Activated CD4-positive, alpha-beta memory T cell treated with anti-CD3 and anti-CD28 coated beads, Interleukin-2, amount 10 ng/mL, durations not matched to agents 7 days and 5 days (primary cell): ENCODE measurements around the gene SLC6A11. TPM values are rescaled to one million over a fixed set of nuclear protein-coding genes. Genes with fewer than 3 reads are reported as not detected.

Experiments used
- CTCF ChIA-PET: fragments of 350-600 bp; sonication (Branson Sonifier 250); formaldehyde crosslinking; loops from one replicate; lab custom pipeline; 2021; ENCODE audit warnings: antibody characterized with exemption, inconsistent platforms; lab: Charles Lee
- POLR2A ChIA-PET: fragments of 350-600 bp; sonication (Branson Sonifier 250); formaldehyde crosslinking; loops from one replicate; lab custom pipeline; 2021; ENCODE audit warnings: antibody characterized with exemption; lab: Charles Lee
- DNase-seq: peaks from one replicate; pipeline ENCODE4 v3.0.0-alpha.2; 2020
- H3K27ac Mint-ChIP-seq: one replicate; pipeline ENCODE4 v1.8.0; 2021; ENCODE audit warnings: mild to moderate bottlenecking, mixed read lengths
- H3K27me3 Mint-ChIP-seq: one replicate; pipeline ENCODE4 v1.8.0; 2021; ENCODE audit warnings: mixed read lengths
- H3K36me3 Mint-ChIP-seq: one replicate; pipeline ENCODE4 v1.8.0; 2021; ENCODE audit warnings: low read depth, mixed read lengths
- H3K4me1 Mint-ChIP-seq: one replicate; pipeline ENCODE4 v1.8.0; 2021; ENCODE audit warnings: mixed read lengths
- H3K4me3 Mint-ChIP-seq: one replicate; pipeline ENCODE4 v1.8.0; 2021; ENCODE audit warnings: mild to moderate bottlenecking, mixed read lengths
- H3K9me3 Mint-ChIP-seq: one replicate; pipeline ENCODE4 v1.8.0; 2021; ENCODE audit warnings: mixed read lengths
- total RNA-seq, 2 experiments: library from RNA; stranded (reverse); gene quantifications; one replicate each; pipeline ENCODE4 v1.2.3, GENCODE V29; 2021

Gene SLC6A11
- total RNA-seq, 2 experiments from 2014 or later: not detected

DNA sequence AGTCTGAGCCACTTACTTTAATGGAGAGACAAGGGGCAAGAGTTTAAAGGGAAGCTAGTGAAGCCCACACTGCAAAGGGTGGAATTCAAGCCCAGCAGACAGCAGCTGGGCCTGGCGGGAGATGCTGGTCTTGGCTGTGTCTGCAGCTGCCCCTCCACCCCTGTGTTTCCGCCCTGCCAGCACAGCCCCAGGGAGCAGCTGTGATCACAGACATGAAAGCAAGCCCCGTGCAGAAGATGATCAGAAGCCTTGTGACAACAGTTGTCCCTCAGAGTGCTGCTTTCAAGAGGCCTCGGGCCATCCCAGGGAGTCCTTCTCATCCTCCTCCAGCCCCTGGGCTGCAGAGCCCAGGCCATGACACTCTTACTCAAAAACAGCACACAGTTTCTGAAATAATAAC lies 152.4 kb downstream of the SLC6A11 start:
- Mint-ChIP-seq H3K4me1 (no peaks in the 10 kb centered on the region), H3K36me3 (no peaks in the 10 kb centered on the region), H3K9me3 (no peaks in the 10 kb centered on the region), H3K4me3 (no peak overlapping the region), H3K27me3 (peaks cover 6% of the 10 kb centered on the region), H3K27ac (no peak overlapping the region)
- DNase-seq: no peak
- CTCF ChIA-PET: no interaction called here
- POLR2A ChIA-PET: no interaction called here

DNA sequence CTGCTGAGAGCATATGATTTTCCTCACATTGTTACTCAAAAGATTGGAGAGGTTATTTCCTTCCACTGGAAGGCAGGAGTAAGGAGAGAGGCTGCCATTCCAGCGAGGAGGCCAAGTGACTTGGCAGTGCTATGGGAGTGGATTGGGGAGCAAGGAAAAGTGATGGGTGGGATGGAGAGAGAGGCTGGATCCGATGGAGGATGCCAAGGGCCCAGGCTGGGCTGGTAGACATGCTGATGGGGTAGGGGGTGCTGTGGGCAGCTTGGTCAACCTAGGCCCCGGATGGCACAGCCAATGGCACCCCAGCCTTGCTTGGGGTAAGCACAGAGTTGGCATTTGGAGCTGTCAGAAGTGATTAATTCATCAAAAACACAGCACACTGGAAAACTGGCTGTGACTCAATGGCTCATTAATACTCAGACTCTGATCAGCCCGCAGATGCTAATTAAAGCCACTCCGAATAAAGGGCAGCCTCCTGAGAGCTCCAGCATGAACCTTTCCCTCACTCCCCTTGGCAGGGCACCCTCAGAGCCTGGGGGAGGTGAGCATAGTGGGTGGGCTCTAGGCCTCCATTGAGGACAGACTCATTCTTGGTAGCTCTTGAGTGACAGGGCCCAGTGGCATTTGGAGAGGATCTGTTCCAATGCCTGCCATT lies 154.4 kb downstream of the SLC6A11 start:
- CTCF ChIA-PET: no interaction called here

DNA sequence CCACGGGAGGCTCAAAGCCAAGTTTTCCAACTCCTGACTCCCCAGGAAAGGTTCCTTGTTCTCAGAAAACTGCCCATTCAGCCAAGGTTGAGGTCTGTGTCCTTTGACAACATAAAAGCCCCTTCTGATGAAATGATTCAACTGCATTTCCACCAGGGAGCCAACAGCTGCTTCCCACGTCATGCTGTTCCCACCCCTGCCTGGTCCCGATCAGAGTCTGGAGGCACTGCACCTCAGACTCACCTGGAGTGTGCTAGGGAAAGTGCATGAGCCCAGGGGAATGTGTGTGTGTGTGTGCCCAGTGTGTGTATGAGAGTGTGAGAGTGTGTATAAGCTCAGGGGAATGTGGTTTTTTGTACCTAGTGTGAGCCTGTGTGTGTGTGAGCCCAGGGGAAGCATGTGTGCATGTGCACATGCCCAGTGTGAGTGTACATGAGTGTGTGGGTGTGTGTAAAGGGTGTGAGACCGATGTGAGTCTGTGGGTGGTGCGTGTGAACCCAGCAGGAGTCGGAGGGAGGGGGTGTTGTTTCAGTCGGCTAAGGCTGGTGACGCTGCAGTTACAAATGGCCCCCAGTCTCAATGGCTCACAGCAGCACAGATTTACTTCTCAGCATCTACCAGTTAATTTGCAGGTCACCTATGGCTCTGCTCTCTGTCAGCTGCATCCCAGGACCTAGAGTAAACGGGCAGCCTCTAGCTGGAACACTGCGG lies 156.2 kb downstream of the SLC6A11 start:
- H3K4me1 Mint-ChIP-seq: no peaks in the 10 kb centered on the region
- CTCF ChIA-PET: no interaction called here
- H3K36me3 Mint-ChIP-seq: no peaks in the 10 kb centered on the region
- DNase-seq: no peak
- POLR2A ChIA-PET: no interaction called here
- H3K27ac Mint-ChIP-seq: no peak overlapping the region
- no peak overlapping the region for H3K4me3 Mint-ChIP-seq
- peaks cover 8% of the 10 kb centered on the region for H3K27me3 Mint-ChIP-seq
- no peaks in the 10 kb centered on the region for H3K9me3 Mint-ChIP-seq

More for the DNA sequence above, 154.4 kb downstream of the SLC6A11 start:
- DNase-seq: no peak
- no peaks in the 10 kb centered on the region for H3K4me1 Mint-ChIP-seq
- H3K9me3 Mint-ChIP-seq: no peaks in the 10 kb centered on the region
- no peak overlapping the region for H3K4me3 Mint-ChIP-seq
- no peak overlapping the region for H3K27ac Mint-ChIP-seq
- no peaks in the 10 kb centered on the region for H3K36me3 Mint-ChIP-seq
- peaks cover 8% of the 10 kb centered on the region for H3K27me3 Mint-ChIP-seq
- POLR2A ChIA-PET: no interaction called here

DNA sequence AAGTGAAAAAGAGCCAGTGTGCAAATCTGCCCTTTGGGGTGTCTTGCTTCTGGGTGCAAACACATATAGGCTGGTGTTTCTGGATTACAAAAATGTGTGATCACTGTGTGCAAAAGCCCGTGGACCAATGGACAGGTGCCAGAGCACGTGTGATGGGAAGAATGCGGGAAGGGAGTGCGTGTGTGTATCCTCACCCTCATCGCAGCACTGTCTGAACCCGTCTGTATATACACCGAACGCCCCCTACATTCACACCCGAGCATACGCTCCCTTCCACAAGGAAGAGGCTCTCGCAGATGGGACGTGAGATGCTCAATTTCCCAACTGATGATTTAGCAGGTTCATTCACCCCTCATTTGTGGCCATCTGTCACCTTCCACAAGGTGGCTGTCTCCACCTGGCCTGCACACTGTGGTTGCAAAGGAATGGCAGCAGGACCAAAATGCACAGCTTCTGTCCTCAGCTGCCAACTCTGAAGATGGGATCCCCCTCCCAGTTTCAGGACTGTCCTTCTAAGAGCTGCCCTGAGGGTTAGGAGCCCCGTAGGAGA lies 157.1 kb downstream of the SLC6A11 start:
- no peaks in the 10 kb centered on the region for H3K36me3 Mint-ChIP-seq
- POLR2A ChIA-PET: no interaction called here

DNA sequence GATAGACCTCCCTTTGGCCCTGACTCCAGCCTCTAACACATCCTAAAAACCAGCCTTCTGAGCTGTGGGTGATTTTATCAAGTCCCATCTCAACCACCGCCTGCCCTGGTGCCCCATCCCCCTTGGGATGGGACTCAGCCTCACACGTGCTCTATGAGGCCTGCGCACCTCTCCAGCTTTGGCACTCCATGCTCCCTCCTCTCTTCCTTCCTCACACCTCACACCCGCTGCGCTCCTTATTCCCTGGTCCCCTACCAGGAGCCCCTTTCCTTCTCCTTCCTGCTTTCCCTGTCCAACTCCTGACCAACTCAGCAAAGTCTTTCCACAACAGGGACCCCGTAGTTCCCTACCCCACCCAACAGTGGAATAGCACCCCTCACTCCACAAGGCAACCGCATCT lies 158.1 kb downstream of the SLC6A11 start:
- ChIA-PET CTCF (no interaction called here), POLR2A (no interaction called here)
- H3K4me3 Mint-ChIP-seq: no peak overlapping the region
- DNase-seq: no peak
- H3K27ac Mint-ChIP-seq: no peak overlapping the region
- H3K9me3 Mint-ChIP-seq: no peaks in the 10 kb centered on the region
- no peaks in the 10 kb centered on the region for H3K4me1 Mint-ChIP-seq
- H3K27me3 Mint-ChIP-seq: peaks cover 8% of the 10 kb centered on the region
- H3K36me3 Mint-ChIP-seq: no peaks in the 10 kb centered on the region

More for the DNA sequence above, 157.1 kb downstream of the SLC6A11 start:
- Mint-ChIP-seq H3K4me1 (no peaks in the 10 kb centered on the region), H3K27ac (no peak overlapping the region), H3K4me3 (no peak overlapping the region), H3K27me3 (peaks cover 8% of the 10 kb centered on the region), H3K9me3 (no peaks in the 10 kb centered on the region)
- CTCF ChIA-PET: no interaction called here
- no peak for DNase-seq

DNA sequence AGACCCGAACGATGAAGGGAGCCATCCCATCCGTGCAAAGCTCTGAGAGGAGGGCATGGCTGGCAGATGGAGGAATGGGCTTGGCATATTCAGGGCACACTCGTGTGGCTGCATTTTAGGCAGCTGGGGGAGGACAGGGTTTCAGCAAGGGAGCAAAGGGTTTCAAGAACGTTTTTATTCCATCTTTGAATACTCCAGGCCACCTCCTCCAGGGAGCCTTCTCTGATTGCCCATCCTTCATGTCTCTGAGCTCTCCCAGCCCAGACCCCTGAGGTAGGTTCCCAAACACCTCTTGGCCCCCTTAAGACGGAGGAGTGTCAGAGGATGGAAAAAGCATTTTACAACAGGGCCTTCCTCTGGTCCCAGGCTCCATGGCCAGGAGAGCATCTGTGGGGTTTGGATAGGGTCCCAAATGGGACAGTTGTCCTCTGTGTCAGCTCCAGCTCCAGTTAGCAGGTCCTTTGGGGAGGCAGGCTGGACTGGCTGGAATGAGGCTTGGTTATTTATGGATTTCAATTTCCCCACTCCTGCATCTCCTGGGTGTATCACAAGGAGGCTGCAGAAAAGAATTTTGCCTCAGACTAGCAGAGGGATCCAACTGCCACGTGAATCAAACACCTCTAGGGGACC lies 158.8 kb downstream of the SLC6A11 start:
- no peak for DNase-seq
- no peak overlapping the region for H3K4me3 Mint-ChIP-seq
- POLR2A ChIA-PET: no interaction called here
- CTCF ChIA-PET: no interaction called here
- no peaks in the 10 kb centered on the region for H3K4me1 Mint-ChIP-seq
- H3K27me3 Mint-ChIP-seq: peaks cover 7% of the 10 kb centered on the region
- no peaks in the 10 kb centered on the region for H3K9me3 Mint-ChIP-seq
- no peak overlapping the region for H3K27ac Mint-ChIP-seq
- H3K36me3 Mint-ChIP-seq: no peaks in the 10 kb centered on the region

DNA sequence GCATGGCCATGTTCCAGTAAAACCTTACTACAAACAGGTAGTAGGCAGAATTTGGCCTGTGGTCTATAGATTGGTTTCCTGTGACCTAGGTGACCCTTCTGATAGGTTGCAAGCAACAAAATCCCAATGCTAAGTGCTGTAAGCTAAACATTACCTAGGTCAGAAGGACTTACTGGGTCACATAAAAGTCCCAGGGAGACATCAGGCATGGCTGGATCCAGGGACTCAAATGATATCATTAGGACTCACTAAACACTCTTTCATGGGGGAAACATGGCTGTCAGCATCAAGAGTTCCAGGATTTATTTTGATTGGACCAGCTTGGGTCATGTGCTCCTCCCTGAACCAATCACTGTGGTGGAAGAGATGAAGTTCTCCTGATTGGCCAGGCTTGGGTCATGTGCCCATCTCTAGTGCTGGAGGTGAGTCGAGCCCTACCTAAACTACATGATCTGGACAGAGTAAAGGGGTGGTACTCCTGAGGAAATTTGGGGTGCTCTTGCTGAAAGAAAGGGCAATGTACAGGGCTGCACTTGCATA lies 159.7 kb downstream of the SLC6A11 start:
- DNase-seq: no peak
- no peaks in the 10 kb centered on the region for H3K9me3 Mint-ChIP-seq
- no peak overlapping the region for H3K4me3 Mint-ChIP-seq
- ChIA-PET CTCF (no interaction called here), POLR2A (no interaction called here)
- H3K27ac Mint-ChIP-seq: no peak overlapping the region
- H3K4me1 Mint-ChIP-seq: no peaks in the 10 kb centered on the region
- no peaks in the 10 kb centered on the region for H3K36me3 Mint-ChIP-seq
- peaks cover 7% of the 10 kb centered on the region for H3K27me3 Mint-ChIP-seq

DNA sequence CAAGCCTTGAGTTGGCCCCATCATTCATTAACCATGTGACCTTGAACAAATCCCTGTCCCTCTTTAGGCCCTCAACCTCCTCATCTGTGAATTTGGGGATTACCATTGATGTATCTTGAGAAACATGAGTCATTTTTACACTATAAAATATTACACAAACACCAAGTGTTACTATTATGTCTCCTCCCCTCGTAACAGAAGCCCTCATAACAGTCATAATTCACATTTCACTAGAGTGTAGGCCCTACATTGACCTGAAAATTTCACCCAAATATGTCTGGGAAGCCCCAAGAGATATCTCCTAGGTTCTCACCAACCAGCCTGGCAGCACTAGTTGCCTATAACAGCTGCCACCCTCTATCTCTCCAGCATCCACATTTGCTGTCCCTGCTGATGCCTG lies 160.7 kb downstream of the SLC6A11 start:
- POLR2A ChIA-PET: no interaction called here
- no peaks in the 10 kb centered on the region for H3K4me1 Mint-ChIP-seq
- H3K36me3 Mint-ChIP-seq: no peaks in the 10 kb centered on the region
- CTCF ChIA-PET: no interaction called here
- no peak overlapping the region for H3K4me3 Mint-ChIP-seq
- peaks cover 7% of the 10 kb centered on the region for H3K27me3 Mint-ChIP-seq
- H3K27ac Mint-ChIP-seq: no peak overlapping the region
- H3K9me3 Mint-ChIP-seq: no peaks in the 10 kb centered on the region
- no peak for DNase-seq

DNA sequence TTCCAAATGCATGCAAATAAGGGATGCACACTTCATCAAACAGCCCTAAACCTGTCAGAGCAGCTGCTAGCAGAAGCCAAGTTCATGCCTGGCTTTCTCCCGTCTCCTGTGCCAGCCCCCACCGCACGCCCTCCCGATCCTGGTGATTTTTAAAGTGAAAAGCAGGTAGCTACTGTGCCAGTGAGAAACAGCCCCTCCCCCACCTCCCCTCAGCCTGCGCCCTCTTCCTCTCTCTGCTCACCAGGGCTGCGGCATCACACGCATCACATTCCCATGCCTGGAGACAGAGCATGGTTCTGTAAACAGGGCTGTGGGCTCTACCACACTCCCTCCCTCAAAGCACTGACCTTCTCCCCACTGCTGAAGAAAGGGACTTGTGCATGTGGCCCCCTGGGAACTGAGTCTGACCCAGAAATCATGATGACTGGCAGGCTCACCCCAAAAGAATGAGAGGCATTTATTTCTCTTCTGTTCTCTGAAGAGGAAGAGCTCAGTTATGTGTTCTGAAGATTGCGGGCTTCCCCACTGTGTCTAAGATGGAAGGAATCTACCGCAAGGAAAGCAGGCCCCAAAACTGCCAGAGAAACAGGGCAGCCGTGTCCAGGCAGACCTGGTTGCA lies 162.0 kb downstream of the SLC6A11 start:
- Mint-ChIP-seq H3K4me3 (no peak overlapping the region), H3K27me3 (peaks cover 4% of the 10 kb centered on the region), H3K9me3 (no peaks in the 10 kb centered on the region), H3K4me1 (no peaks in the 10 kb centered on the region), H3K36me3 (no peaks in the 10 kb centered on the region), H3K27ac (no peak overlapping the region)
- ChIA-PET CTCF (no interaction called here), POLR2A (no interaction called here)
- DNase-seq: no peak

DNA sequence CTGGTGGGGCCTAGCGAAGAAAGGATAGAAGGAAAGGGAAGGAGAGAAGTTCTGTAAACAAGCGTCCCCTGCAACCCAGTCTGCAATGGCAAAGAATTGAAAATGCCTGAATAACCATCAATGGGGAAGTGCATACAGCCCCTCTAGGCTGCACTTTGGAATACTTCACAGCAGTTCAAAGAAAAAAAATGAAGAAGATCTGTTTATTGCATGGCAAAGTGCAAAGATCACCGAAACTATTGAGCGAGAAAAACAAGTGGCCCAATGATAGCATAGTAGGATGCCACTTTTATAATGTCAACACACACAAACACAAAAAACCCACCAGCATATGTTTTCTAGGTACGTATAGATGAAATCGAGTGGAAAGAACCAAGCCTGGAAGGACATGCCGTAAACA lies 162.9 kb downstream of the SLC6A11 start:
- ChIA-PET CTCF (no interaction called here), POLR2A (no interaction called here)
- DNase-seq: no peak
- Mint-ChIP-seq H3K4me1 (no peaks in the 10 kb centered on the region), H3K27me3 (peaks cover 2% of the 10 kb centered on the region), H3K9me3 (no peaks in the 10 kb centered on the region), H3K36me3 (no peaks in the 10 kb centered on the region), H3K4me3 (no peak overlapping the region), H3K27ac (no peak overlapping the region)

DNA sequence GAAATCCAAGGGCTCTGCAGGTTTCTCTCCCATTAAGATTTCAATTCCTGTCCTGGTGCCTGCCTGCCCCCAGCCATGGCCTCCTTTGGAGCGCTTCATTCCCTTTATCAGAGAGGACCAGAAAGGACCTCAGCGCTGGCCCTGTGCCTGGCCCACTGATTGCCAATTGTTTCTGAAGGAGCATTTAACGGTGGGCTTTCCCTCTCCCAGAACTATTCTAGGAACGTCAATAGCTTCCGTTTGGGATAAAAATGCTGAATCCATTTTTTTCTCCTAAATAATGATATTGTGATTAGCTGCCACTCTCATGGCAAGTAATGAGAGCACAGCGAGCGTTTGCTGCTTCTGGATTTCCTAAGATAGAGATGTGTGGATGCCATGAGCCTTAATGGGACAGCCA lies 164.3 kb downstream of the SLC6A11 start:
- Mint-ChIP-seq H3K27me3 (peaks cover 2% of the 10 kb centered on the region), H3K9me3 (no peaks in the 10 kb centered on the region), H3K4me3 (no peak overlapping the region), H3K27ac (no peak overlapping the region), H3K36me3 (no peaks in the 10 kb centered on the region), H3K4me1 (no peaks in the 10 kb centered on the region)
- POLR2A ChIA-PET: no interaction called here
- DNase-seq: no peak
- CTCF ChIA-PET: no interaction called here

DNA sequence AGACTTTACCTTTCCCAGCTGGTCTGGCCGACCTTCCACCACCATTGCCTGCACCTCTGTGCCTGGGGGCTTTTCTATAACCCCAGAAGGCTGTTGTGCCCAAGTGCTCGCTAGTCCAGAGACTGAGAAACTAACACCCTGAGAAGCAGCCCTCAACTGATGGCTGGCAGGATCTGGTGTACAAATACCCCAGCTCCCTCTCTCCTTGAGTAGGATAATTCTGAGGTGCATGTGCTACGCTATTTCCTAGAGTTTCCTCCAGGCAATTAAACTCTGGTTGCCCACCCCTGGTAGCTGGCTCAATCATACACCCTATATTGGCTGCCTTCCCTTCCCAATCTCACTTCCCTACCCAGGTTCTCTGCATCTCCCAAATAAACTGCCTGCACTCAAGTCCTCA lies 165.0 kb downstream of the SLC6A11 start:
- CTCF ChIA-PET: no interaction called here
- Mint-ChIP-seq H3K4me1 (no peaks in the 10 kb centered on the region), H3K27me3 (peaks cover 2% of the 10 kb centered on the region), H3K36me3 (no peaks in the 10 kb centered on the region), H3K9me3 (no peaks in the 10 kb centered on the region), H3K27ac (no peak overlapping the region), H3K4me3 (no peak overlapping the region)
- POLR2A ChIA-PET: no interaction called here
- no peak for DNase-seq

DNA sequence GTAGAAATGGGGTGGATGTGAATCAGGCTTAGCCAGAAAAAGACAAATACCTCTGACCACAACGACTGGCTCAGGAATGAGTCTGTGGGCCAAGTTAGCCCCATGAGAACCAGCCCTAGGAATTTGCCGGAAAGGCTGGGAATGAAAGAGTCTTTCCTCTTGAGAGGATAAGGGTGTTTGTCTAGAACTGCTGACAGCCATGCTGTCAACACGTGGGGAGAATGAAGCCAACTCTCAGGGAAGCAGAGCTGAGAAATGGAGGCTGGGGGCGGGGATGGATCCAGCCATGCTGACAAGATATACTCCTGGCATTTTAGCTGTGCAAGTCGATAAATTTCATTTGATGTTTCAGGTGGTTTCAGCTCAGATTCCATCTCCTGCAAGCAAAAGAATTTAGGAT lies 165.9 kb downstream of the SLC6A11 start:
- POLR2A ChIA-PET: no interaction called here
- no peaks in the 10 kb centered on the region for H3K36me3 Mint-ChIP-seq

More for the DNA sequence above, 165.9 kb downstream of the SLC6A11 start:
- Mint-ChIP-seq H3K4me3 (no peak overlapping the region), H3K4me1 (no peaks in the 10 kb centered on the region), H3K9me3 (no peaks in the 10 kb centered on the region), H3K27ac (no peak overlapping the region), H3K27me3 (peaks cover 2% of the 10 kb centered on the region)
- CTCF ChIA-PET: interaction anchor here (1.4 kb wide), 1 partner anchor 47 kb away, joined by 3 read pairs; no protein-coding TSS in a partner anchor
- DNase-seq: no peak
